ENCODE data around the gene TCF7L1.

GRCh38 chr2:85327160-85327821 is 194.1 kb downstream of the TCF7L1 start:
- TF ChIP-seq TAF1 (IDR thresholded peaks at IDR 0.05; ENCODE audit: low read depth): no peak
- no peak for TF ChIP-seq EGR1 (IDR thresholded peaks at IDR 0.05)
- no peak for TF ChIP-seq CEBPB (IDR thresholded peaks at IDR 0.05)
- no peak for TF ChIP-seq EP300 (IDR thresholded peaks at IDR 0.05; ENCODE audit: borderline replicate concordance)
- TF ChIP-seq YY1 (IDR thresholded peaks at IDR 0.05; ENCODE audit: low read depth): no peak
- no peak for TF ChIP-seq TEAD4 (IDR thresholded peaks at IDR 0.05)
- no peak for TF ChIP-seq TCF12 (IDR thresholded peaks at IDR 0.05; ENCODE audit: low read depth)
- TF ChIP-seq NFIC (IDR thresholded peaks at IDR 0.05): no peak
- no peak for TF ChIP-seq REST (IDR thresholded peaks at IDR 0.05; ENCODE audit: low read depth)
- no peak for TF ChIP-seq MAX (IDR thresholded peaks at IDR 0.05)
- TF ChIP-seq FOXM1 (IDR thresholded peaks at IDR 0.05; ENCODE audit: borderline replicate concordance, low read depth): no peak
- no peak for TF ChIP-seq RAD21 (IDR thresholded peaks at IDR 0.05; ENCODE audit: low read depth)
